A549 (cell line): ENCODE measurements around the gene DUOX2. TPM values are rescaled to one million over a fixed set of nuclear protein-coding genes. Genes with fewer than 3 reads are reported as not detected.

ENCODE experiments used
- ATAC-seq, 2 experiments: fragments of 200-7000 bp in 1 of 2; fragments of >200 bp in 1 of 2; cut with Nextera tagmentation in 1 of 2; cut with Tn5 transposase in 1 of 2; 3 replicates each; pipeline versions ENCODE4 v1.8.0 to v1.9.1; 2018 to 2020; ENCODE audit warnings: mild to moderate bottlenecking in 1 of 2, moderate library complexity in 1 of 2
- CTCF ChIA-PET: fragments of 300-600 bp; sonication (Branson Sonifier 250); formaldehyde crosslinking; extraction: SDS; loops from one replicate; lab custom pipeline; 2021; ENCODE audit warnings: antibody characterized with exemption, inconsistent platforms; lab: Yijun Ruan, JAX
- POLR2A ChIA-PET: fragments of 350-600 bp; formaldehyde crosslinking; extraction: SDS; loops from one replicate; lab custom pipeline; 2021; ENCODE audit warnings: antibody characterized with exemption, inconsistent platforms; lab: Yijun Ruan, JAX
- DNase-seq, 2 experiments: peaks; one replicate each; pipeline versions ENCODE4 v3.0.0 to v3.0.0-alpha.2; 2011 to 2016; ENCODE audit warnings: low read depth in 1 of 2, low spot score in 1 of 2
- FAIRE-seq: peaks from 2 replicates; lab custom pipeline; 2011; peaks lifted over from hg19 to GRCh38; lab: Jason Lieb, UNC
- H3K27ac ChIP-seq, 2 experiments: fragments of >200 bp; sonication (Bioruptor Twin); formaldehyde crosslinking; 3 replicates each; pipeline ENCODE4 v1.5.1; 2016 to 2017
- H3K4me1 ChIP-seq: fragments of >200 bp; sonication (Bioruptor Twin); formaldehyde crosslinking; 3 replicates; pipeline ENCODE4 v1.6.1; 2016
- H3K4me2 ChIP-seq: fragments of >200 bp; sonication (Bioruptor Twin); formaldehyde crosslinking; 3 replicates; pipeline ENCODE4 v1.6.1; 2016
- H3K4me3 ChIP-seq: fragments of >200 bp; sonication (Bioruptor Twin); formaldehyde crosslinking; 3 replicates; pipeline ENCODE4 v1.5.1; 2016
- H3K9me3 ChIP-seq: fragments of >200 bp; sonication (Bioruptor Twin); formaldehyde crosslinking; 3 replicates; pipeline ENCODE4 v1.6.1; 2016
- BHLHE40 ChIP-seq: IDR thresholded peaks from 2 replicates; pipeline ENCODE4 v1.6.1; 2012; ENCODE audit warnings: low read depth, low read length, inconsistent platforms
- EHF ChIP-seq: fragments of 250-450 bp; sonication (Bioruptor Pico); IDR thresholded peaks from 2 replicates; pipeline ENCODE4 v1.5.0; 2020; ENCODE audit warnings: mild to moderate bottlenecking
- EP300 ChIP-seq, 2 experiments: fragments of >200 bp; sonication (Bioruptor Twin); formaldehyde crosslinking; IDR thresholded peaks; 2 replicates in 1 of 2; 3 replicates in 1 of 2; pipeline ENCODE4 v1.6.1; 2016 to 2017
- FOXS1 ChIP-seq: fragments of 250-450 bp; sonication (Bioruptor Pico); IDR thresholded peaks from 2 replicates; pipeline ENCODE4 v1.5.0; 2020; ENCODE audit warnings: mild to moderate bottlenecking, moderate library complexity
- GATA3 ChIP-seq: IDR thresholded peaks from 2 replicates; pipeline ENCODE4 v1.6.1; 2012; ENCODE audit warnings: borderline replicate concordance
- HDAC2 ChIP-seq: fragments of 200-600 bp; sonication (generic); IDR thresholded peaks from 2 replicates; pipeline ENCODE4 v1.6.1; 2016
- HOXB13 ChIP-seq: fragments of 250-450 bp; sonication (Bioruptor Pico); IDR thresholded peaks from 2 replicates; pipeline ENCODE4 v1.5.0; 2020; ENCODE audit warnings: low read depth, mild to moderate bottlenecking, moderate library complexity
- HOXB5 ChIP-seq: fragments of 250-450 bp; sonication (Bioruptor Pico); IDR thresholded peaks from 2 replicates; pipeline ENCODE4 v1.5.0; 2020; ENCODE audit warnings: mild to moderate bottlenecking, moderate library complexity
- JUNB ChIP-seq: fragments of >200 bp; sonication (Bioruptor Twin); formaldehyde crosslinking; IDR thresholded peaks from 2 replicates; pipeline ENCODE4 v1.6.1; 2016
- MAZ ChIP-seq: fragments of 150-350 bp; IDR thresholded peaks from 2 replicates; pipeline ENCODE4 v1.6.1; 2014; ENCODE audit warnings: antibody characterized with exemption, low read depth, low read length, borderline replicate concordance
- MYC ChIP-seq: IDR thresholded peaks from 2 replicates; pipeline ENCODE4 v1.6.1; 2012; ENCODE audit warnings: mild to moderate bottlenecking, inconsistent platforms, low read length, improper control_type of control experiment, borderline replicate concordance
- NFE2L2 ChIP-seq: fragments of 150-350 bp; conservative IDR thresholded peaks from 2 replicates; pipeline ENCODE4 v1.6.1; 2014; ENCODE audit warnings: low read length
- PHF8 ChIP-seq: fragments of 200-600 bp; sonication (generic); IDR thresholded peaks from 2 replicates; pipeline ENCODE4 v1.6.1; 2016; ENCODE audit warnings: low read depth, mild to moderate bottlenecking, antibody characterized with exemption, moderate library complexity, borderline replicate concordance
- RAD21 ChIP-seq, 2 experiments: fragments of >200 bp in 1 of 2; sonication (Bioruptor Twin) in 1 of 2; formaldehyde crosslinking in 1 of 2; IDR thresholded peaks in 1 of 2; conservative IDR thresholded peaks in 1 of 2; 2 replicates in 1 of 2; 3 replicates in 1 of 2; pipeline ENCODE4 v1.6.1; 2012 to 2018; ENCODE audit warnings: inconsistent platforms in 1 of 2
- TFCP2L1 ChIP-seq: fragments of 250-450 bp; sonication (Bioruptor Pico); IDR thresholded peaks from 2 replicates; pipeline ENCODE4 v1.5.0; 2021; ENCODE audit warnings: mild to moderate bottlenecking
- ZC3H11A ChIP-seq: fragments of 450-650 bp; IDR thresholded peaks from 2 replicates; pipeline ENCODE4 v1.6.1; 2014; ENCODE audit warnings: antibody characterized with exemption, mild to moderate bottlenecking
- ZFP36 ChIP-seq: fragments of 450-650 bp; IDR thresholded peaks from 2 replicates; pipeline ENCODE4 v1.6.1; 2014; ENCODE audit warnings: borderline replicate concordance; ENCODE audit not compliant: partially characterized antibody
- ZNF302 ChIP-seq: fragments of 250-450 bp; sonication (Bioruptor Pico); IDR thresholded peaks from 2 replicates; pipeline ENCODE4 v1.9.0; 2021; ENCODE audit warnings: inconsistent platforms, mild to moderate bottlenecking, moderate library complexity
- WGBS: methylation state at CpG from one replicate; pipeline ENCODE4 v1.1.6; 2017; ENCODE audit errors: missing lambda C conversion rate; 5-methylcytosine and 5-hydroxymethylcytosine counted together
- polyA plus RNA-seq, 4 experiments: library from polyadenylated mRNA; depleted of rRNA in 3 of 4; stranded (reverse); fragments of >200 nt; fragmentation: RNase III in 1 of 4; extraction: RNeasy Plus Mini Kit Qiagen cat#74134 plus additional on column Dnase treatment in 1 of 4; gene quantifications; 2 replicates in 3 of 4; 3 replicates in 1 of 4; pipeline ENCODE4 v1.2.3, GENCODE V29; 2011 to 2017
- TF ChIP-seq, protein P1 (sequence below): fragments of >200 bp; sonication (Bioruptor Twin); formaldehyde crosslinking; IDR thresholded peaks from 3 replicates; pipeline ENCODE4 v1.6.1; 2016
- TF ChIP-seq, protein P2 (sequence below): fragments of 250-450 bp; sonication (Bioruptor Pico); IDR thresholded peaks from 2 replicates; pipeline ENCODE4 v1.5.0; 2020; ENCODE audit warnings: low read depth, mild to moderate bottlenecking, moderate library complexity
- TF ChIP-seq, protein P3 (sequence below): fragments of >200 bp; sonication (Bioruptor Twin); formaldehyde crosslinking; IDR thresholded peaks from 3 replicates; pipeline ENCODE4 v1.5.1; 2016
- TF ChIP-seq, protein P4 (sequence below): fragments of >200 bp; sonication (Bioruptor Twin); formaldehyde crosslinking; IDR thresholded peaks from 2 replicates; pipeline ENCODE4 v1.6.1; 2016
- TF ChIP-seq, protein P5 (sequence below): IDR thresholded peaks from 2 replicates; pipeline ENCODE4 v1.6.1; 2012

DUOX2 gene
- polyA plus RNA-seq, 2 of the 4 experiments (the other 2 are of a cell fraction): 0.05 to 0.06 TPM

DNA sequence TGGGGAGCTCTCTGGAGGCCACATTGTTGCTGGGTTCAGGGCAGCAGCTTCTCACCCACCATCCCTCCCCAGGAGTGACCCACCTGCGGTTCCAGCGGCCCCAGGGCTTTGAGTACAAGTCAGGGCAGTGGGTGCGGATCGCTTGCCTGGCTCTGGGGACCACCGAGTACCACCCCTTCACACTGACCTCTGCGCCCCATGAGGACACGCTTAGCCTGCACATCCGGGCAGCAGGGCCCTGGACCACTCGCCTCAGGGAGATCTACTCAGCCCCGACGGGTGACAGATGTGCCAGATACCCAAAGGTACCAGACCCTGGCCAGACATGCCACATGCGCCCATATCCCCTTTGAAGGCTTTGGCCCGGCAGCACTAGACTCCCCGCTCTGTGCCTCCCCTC, 47.7 kb upstream of the DUOX2 start:
- Histone ChIP-seq H3K4me2 (no peak overlapping the region), H3K4me3 (no peak overlapping the region), H3K27ac (no peak overlapping the region), H3K9me3 (no peaks in the 10 kb centered on the region), H3K4me1 (peaks cover 11% of the 10 kb centered on the region)
- no peak for TF ChIP-seq GATA3
- no peak for TF ChIP-seq MAZ
- no peak for TF ChIP-seq ZC3H11A
- TF ChIP-seq, protein P1, sequence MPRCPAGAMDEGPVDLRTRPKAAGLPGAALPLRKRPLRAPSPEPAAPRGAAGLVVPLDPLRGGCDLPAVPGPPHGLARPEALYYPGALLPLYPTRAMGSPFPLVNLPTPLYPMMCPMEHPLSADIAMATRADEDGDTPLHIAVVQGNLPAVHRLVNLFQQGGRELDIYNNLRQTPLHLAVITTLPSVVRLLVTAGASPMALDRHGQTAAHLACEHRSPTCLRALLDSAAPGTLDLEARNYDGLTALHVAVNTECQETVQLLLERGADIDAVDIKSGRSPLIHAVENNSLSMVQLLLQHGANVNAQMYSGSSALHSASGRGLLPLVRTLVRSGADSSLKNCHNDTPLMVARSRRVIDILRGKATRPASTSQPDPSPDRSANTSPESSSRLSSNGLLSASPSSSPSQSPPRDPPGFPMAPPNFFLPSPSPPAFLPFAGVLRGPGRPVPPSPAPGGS: no peak
- TF ChIP-seq BHLHE40: no peak
- TF ChIP-seq TFCP2L1: no peak
- TF ChIP-seq RAD21 (conservative IDR thresholded peaks at IDR 0.05 in 1 of 2, IDR thresholded peaks at IDR 0.05 in 1 of 2): no peak
- TF ChIP-seq, protein P2, sequence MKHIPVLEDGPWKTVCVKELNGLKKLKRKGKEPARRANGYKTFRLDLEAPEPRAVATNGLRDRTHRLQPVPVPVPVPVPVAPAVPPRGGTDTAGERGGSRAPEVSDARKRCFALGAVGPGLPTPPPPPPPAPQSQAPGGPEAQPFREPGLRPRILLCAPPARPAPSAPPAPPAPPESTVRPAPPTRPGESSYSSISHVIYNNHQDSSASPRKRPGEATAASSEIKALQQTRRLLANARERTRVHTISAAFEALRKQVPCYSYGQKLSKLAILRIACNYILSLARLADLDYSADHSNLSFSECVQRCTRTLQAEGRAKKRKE (CRISPR knock-in tag): no peak
- no peak for TF ChIP-seq HOXB13
- no peak for TF ChIP-seq NFE2L2
- no peak for TF ChIP-seq EP300 (IDR thresholded peaks at IDR 0.05)
- no peak for TF ChIP-seq HOXB5 (CRISPR knock-in tag)
- no peak for TF ChIP-seq JUNB
- TF ChIP-seq MYC: no peak
- no peak for TF ChIP-seq ZFP36
- TF ChIP-seq, protein P3, sequence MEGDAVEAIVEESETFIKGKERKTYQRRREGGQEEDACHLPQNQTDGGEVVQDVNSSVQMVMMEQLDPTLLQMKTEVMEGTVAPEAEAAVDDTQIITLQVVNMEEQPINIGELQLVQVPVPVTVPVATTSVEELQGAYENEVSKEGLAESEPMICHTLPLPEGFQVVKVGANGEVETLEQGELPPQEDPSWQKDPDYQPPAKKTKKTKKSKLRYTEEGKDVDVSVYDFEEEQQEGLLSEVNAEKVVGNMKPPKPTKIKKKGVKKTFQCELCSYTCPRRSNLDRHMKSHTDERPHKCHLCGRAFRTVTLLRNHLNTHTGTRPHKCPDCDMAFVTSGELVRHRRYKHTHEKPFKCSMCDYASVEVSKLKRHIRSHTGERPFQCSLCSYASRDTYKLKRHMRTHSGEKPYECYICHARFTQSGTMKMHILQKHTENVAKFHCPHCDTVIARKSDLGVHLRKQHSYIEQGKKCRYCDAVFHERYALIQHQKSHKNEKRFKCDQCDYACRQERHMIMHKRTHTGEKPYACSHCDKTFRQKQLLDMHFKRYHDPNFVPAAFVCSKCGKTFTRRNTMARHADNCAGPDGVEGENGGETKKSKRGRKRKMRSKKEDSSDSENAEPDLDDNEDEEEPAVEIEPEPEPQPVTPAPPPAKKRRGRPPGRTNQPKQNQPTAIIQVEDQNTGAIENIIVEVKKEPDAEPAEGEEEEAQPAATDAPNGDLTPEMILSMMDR: no peak
- no peak for TF ChIP-seq PHF8
- FAIRE-seq: no peak
- CTCF ChIA-PET: interaction anchor here (0.6 to 8.6 kb wide), 7 partner anchors 8 to 293 kb away, joined by 3 to 104 read pairs (median 8); no protein-coding TSS in a partner anchor
- no peak for ATAC-seq
- no peak for DNase-seq
- POLR2A ChIA-PET: no interaction called here
- WGBS: 93% methylated on average over 9 of the region's 14 CpGs

DNA sequence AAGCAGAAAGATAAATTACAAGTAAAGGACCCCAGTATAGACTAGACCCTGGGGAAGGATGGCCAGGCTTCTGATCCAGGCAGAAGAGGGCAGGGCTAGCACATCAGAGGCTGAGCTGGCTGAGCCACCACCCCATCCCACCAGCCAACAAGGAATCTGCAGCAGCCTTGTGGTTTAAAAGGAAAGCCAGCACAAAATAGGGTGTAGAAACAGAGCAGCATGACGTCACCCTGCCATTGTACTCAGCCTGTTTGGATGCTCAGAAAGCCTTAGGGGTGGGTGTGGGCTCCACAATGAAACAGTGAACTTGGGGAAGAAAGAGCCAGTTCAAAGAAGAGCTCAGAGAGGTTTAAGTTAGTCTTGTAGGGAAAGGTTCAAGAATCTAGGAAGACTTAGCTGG, 44.0 kb upstream of the DUOX2 start:
- FAIRE-seq: no peak
- H3K4me3 ChIP-seq: no peak overlapping the region
- POLR2A ChIA-PET: no interaction called here
- H3K9me3 ChIP-seq: no peaks in the 10 kb centered on the region
- ATAC-seq: no peak
- H3K27ac ChIP-seq: no peak overlapping the region
- no peak for DNase-seq
- TF ChIP-seq BHLHE40 (no peak), ZFP36 (no peak), EHF (CRISPR knock-in tag) (no peak), FOXS1 (no peak), NFE2L2 (no peak), ZNF302 (CRISPR knock-in tag) (no peak), TFCP2L1 (no peak), HDAC2 (no peak), MYC (no peak)
- TF ChIP-seq, protein P4, sequence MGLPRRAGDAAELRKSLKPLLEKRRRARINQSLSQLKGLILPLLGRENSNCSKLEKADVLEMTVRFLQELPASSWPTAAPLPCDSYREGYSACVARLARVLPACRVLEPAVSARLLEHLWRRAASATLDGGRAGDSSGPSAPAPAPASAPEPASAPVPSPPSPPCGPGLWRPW: no peak
- TF ChIP-seq, protein P5, sequence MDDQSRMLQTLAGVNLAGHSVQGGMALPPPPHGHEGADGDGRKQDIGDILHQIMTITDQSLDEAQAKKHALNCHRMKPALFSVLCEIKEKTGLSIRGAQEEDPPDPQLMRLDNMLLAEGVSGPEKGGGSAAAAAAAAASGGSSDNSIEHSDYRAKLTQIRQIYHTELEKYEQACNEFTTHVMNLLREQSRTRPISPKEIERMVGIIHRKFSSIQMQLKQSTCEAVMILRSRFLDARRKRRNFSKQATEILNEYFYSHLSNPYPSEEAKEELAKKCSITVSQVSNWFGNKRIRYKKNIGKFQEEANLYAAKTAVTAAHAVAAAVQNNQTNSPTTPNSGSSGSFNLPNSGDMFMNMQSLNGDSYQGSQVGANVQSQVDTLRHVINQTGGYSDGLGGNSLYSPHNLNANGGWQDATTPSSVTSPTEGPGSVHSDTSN: no peak
- TF ChIP-seq, protein P2 (CRISPR knock-in tag): no peak
- TF ChIP-seq, all 56 proteins: peak for 0
- CTCF ChIA-PET: interaction anchor here (0.5 to 8.6 kb wide), 4 partner anchors 10 to 432 kb away, joined by 3 to 104 read pairs (median 7); no protein-coding TSS in a partner anchor
- 69% methylated on average over 1 of the region's 1 CpG for WGBS
- no peak overlapping the region for H3K4me2 ChIP-seq
- peaks cover 4% of the 10 kb centered on the region; the same call in 2 of the 3 replicates for H3K4me1 ChIP-seq
